Occipital lobe (tissue), 3 donors: ENCODE measurements around the gene PPP1R7. TPM values are rescaled to one million over a fixed set of nuclear protein-coding genes. Genes with fewer than 3 reads are reported as not detected.

ENCODE experiments used
- DNase-seq: peaks from one replicate; lab custom pipeline; 2025; lab: John Stamatoyannopoulos, UW
- small RNA-seq: library from RNA; depleted of rRNA; stranded (forward); fragments of <200 nt; gene quantifications from one replicate; pipeline ENCODE3, GENCODE V24; 2014
- total RNA-seq: library from RNA; depleted of rRNA; stranded (reverse); fragments of >200 nt; gene quantifications from one replicate; pipeline ENCODE4 v1.2.3, GENCODE V29; 2014

The PPP1R7 gene
- total RNA-seq, 1 donor from 2014 or later = 38.5 TPM

- DNase-seq = no peak
Measured at GRCh38 chr2:241228081-241228859, 78.0 kb downstream of the PPP1R7 start.

- no peak for DNase-seq
Measured at GRCh38 chr2:241228860-241229516, 78.7 kb downstream of the PPP1R7 start.

GRCh38 chr2:241229563-241230401 lies 79.5 kb downstream of the PPP1R7 start:
- no peak for DNase-seq

- DNase-seq = no peak
Measured at GRCh38 chr2:241230435-241230834, 80.2 kb downstream of the PPP1R7 start.

GRCh38 chr2:241232736-241233575 lies 82.7 kb downstream of the PPP1R7 start:
- no peak for DNase-seq

Small RNAs within 50 kb of the gene (small RNA-seq; reads per million reads assigned to genes)
- not detected for gene AC005237.2

Other genes with a start within 250 kb of the PPP1R7 start
- under 0.01 TPM for gene CROCC2, start 244.1 kb upstream of the PPP1R7 start, total RNA-seq
- 3.3 TPM for gene SNED1, start 151.8 kb upstream of the PPP1R7 start, total RNA-seq
- gene MTERF4, start 48.2 kb upstream of the PPP1R7 start, total RNA-seq = 40.2 TPM
- 11.9 TPM for gene PASK, start 995 bp upstream of the PPP1R7 start, total RNA-seq
- gene ANO7, start 38.2 kb downstream of the PPP1R7 start, total RNA-seq = 0.16 TPM
- 138 TPM for gene HDLBP, start 165.2 kb downstream of the PPP1R7 start, total RNA-seq
- 266 TPM for gene SEPTIN2, start 165.5 kb downstream of the PPP1R7 start, total RNA-seq
- 43.7 TPM for gene FARP2, start 205.8 kb downstream of the PPP1R7 start, total RNA-seq